GM19238 (cell line): Measurements from ENCODE around the gene PRKAR2B.
A peak's percentile ranks its signal among the peaks of the same experiment; 100 is the strongest.

Experiments
- DNase-seq: peaks from one replicate; pipeline ENCODE4 v3.0.0; 2011; ENCODE audit warnings: low spot score; ENCODE audit not compliant: insufficient read length

The PRKAR2B gene

DNA sequence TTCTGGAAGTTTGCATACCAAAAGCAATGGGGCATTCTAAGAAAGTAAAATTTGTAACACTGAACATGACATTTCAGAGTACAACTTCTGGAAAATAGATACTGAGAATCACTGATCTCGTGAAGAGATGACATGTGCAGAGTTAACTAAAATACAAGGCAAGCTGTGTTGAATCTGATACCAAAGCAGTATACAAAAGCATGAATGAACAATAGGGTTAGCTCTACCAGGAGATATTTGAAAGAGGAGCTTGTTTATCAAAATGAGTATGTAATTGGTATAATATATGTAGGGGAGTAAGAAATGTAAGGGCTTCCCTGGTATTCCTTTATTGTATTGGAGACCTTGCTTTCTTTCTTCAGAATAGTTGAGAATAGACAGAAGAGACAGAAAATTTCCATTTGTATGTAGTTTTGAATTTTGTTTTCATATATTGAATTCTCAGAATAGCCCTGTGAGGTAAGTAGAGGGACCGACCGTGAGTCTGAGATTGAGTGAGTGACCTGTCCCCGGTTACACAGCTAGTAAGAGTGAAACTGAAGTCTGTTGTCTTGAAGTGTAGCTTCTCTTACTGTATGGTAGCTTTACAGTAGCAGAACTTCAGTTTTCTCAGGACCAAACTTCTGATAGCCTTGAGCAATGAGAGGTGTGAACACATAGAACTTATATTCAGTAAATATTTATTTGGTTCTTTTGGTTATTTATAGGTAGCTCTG lies 129.3 kb downstream of the PRKAR2B start:
- peak; percentile 5 for DNase-seq

DNA sequence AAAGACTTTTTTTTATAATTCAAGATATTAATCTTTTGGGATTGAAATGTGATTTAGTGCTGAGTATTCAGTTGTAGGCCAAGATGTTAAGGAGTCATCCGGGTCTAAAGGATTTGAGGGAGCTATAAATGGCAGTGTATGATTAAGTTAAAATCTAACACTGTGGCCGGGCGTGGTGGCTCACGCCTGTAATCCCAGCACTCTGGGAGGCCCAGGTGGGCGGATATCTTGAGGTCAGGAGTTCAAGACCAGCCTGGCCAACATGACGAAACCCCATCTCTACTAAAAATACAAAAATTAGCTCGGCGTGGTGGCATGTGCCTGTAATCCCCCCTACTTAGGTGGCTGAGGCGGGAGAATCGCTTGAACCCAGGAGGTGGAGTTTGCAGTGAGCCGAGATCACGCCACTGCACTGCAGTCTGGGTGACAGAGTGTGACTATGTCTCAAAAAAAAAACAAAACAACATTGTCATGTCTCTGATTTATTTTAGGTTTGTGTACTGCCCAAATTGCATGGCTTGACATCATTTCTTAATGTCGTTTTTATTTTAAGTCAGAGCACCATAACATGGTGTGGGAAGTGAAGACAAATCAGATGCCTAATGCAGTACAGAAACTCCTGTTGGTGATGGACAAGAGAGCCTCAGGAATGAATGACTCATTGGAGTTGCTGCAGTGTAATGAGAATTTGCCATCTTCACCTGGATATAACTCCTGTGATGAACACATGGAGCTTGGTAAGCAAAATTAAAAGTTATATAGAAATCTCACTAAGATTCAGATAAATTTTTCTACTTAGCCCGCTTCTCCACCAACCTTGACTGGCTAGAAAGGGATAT lies 135.0 kb downstream of the PRKAR2B start:
- no peak for DNase-seq

DNA sequence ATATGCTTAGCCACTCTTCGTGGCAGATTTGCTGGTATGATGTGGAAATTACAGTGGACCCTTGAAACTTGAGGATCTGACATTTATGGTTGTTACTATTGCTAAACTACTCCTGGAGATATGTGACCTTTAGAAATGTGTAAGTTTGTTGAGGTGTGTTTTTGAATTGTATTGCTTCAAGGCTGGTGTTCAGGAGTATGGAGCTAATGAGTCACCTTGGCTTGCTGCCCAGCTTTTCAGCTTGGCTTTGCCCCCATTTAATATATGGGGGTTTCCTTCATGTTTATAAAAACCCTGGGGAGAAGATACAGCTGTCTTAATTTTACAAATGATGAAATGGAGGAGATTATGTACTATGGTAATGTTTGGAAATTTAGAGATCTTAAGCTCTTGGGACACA lies 135.9 kb downstream of the PRKAR2B start:
- DNase-seq, result no peak

DNA sequence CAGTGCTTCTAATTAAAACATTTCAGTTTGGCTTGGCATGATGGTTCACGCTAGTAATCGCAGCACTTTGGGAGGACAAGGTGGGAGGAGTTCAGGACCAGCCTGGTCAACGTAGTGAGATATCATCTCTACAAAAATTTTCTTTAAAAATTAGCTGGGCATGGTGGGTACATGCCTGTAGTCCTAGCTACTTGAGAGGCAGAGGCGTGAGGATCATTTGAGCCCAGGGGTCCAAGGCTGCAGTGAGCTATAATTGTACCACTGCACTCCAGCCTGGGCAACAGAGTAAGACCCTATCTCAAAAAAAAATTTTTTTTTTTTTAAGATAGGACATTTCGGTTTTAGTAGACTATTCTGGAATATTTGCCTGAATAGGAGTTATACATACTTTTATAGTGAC lies 136.7 kb downstream of the PRKAR2B start:
- no peak for DNase-seq

DNA sequence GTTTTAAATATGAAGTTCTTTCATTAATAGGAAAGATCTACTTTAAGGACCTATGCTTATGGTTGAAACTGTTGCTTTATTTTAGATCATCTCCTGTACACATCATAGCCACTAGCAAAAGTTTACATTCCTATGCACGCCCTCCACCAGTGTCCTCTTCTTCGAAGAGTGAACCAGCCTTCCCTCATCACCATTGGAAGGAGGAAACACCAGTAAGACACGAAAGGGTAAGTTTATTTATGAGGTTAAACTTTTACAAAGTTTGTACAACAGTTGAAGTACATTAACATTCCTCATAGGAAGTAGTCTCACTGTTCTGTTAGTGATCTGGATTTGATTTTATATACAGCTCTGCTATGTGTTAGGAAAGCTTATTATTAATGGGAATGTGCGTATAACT lies 141.2 kb downstream of the PRKAR2B start:
- no peak for DNase-seq

DNA sequence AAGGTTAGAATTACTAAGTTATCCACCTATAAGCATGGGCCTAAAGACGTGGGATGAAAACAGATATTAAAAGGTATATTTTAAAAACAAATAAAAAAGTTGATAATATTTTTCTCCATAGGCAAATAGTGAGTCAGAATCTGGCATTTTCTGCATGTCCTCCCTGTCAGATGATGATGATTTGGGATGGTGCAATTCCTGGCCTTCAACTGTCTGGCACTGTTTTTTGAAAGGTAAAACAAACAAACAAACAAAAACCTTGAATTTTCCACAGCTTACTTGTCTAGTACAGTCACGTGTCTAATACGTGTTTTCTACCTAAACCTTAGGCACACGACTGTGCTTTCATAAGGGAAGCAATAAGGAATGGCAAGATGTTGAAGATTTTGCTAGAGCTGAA lies 141.7 kb downstream of the PRKAR2B start:
- no peak for DNase-seq

DNA sequence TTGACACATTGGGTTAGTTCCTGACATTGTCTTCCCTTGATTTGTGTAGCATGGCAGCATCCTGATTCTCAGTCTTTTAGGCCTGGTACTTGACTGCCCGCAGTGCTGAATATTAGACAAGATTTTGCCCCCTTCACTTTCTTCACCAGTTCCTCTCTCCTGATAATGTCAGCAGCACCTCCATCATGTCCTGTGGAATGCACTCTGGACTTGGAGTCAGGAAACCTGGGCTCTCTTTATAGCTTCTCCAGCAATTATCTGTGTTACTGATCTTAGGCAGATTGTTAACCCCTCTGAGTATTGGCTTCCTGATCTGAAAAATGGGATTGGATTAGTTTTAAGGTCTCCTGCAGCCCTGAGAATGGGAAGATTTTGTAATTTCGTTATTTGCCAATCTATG lies 143.3 kb downstream of the PRKAR2B start:
- no peak for DNase-seq

DNA sequence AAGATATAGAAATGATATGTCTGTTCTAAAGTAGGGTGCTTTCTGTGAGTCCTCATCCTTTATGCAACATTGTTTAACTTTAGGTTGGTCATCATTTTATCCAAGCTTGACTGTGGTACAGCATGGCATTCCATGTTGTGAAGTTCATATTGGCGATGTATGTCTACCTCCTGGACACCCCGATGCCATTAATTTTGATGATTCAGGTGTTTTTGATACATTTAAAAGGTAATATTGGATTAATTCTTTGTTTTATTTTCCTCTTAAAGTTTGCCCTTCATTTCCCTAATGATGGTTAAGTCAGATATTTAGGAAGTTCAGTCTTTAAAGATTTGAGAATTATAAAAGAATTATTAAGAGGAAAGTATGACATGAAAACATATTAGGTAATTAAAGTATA lies 145.6 kb downstream of the PRKAR2B start:
- DNase-seq, result no peak

DNA sequence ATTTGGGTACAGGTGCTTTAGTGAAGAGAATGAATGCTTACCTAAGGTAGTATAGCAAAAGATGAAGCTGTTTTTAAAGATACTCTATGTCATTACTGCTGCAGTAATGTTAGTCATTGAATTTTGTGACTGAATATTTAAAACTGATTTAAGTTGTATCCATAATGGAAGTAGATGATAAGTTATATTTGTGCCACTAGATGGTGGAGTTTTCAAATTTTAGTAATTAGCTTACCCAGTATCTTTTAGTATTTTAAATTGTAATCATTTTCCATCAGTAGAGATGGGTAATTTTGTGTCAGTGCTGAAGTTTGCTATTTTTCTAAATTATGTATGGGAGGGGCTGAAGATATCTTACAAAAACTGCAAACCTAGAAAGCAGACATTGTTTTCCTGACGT lies 149.5 kb downstream of the PRKAR2B start:
- DNase-seq, result no peak

DNA sequence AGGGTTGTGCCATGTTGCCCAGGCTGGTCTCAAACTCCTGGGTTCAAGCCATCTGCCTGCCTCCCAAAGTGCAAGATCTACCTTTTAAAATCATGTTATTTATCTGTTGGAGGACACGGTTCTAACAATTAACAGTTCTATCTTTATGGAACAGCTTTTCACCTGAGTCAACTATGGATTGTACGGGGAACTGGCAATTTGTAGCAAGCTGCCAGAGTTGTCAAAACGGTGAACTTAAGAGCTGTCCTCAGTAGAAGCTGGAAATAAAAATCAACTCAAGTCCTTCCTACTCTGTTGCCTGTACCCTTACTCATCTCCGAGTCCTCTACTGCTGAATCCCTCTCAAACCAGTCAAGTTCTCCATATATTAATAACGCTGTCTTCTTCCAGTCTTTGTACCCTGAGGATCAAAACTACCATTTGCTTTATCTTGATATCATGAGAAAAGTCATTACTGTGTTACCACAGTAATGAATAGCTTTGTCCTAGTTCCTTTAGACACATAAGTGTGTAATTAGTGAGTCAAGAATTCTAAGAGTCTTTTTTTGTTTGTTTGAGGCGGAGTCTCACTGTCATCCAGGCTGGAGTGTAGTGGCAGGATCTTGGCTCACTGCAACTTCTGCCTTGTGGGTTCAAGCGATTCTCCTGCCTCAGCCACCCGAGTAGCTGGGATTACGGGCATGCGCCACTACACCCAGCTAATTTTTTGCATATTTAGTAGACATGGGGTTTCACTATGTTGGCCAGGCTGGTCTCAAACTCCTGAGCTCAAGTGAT lies 152.5 kb downstream of the PRKAR2B start:
- DNase-seq, result no peak

DNA sequence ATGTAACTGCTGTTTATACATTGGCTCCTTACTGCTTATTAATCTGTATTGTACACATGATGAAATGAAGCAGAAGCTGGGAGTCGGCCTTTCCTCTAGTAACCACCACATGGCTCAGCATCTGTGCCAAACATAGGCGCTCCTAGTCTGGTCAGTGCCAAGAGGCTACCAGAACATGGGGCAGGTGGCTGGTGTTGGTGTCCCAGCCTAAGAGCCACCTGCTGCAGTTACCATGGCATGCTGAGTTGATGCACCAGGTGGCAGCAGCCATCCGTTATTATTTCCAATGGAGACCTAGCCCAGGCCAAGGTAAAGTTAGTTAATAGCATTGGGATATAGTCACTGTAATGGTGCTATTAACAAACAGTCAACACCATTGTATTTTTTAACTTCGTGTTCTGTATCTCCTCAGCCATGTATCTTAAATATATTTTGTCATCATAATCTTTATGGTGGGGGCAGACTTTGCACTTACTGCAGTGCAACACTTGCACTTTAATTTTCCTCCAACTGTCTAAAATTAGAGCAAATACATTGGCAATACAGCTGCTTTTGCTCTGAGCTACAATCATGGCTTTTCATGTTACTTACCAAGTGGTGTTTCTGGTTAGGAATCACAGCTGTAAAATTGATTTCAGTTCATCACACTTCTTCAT lies 157.4 kb downstream of the PRKAR2B start:
- DNase-seq, result peak; percentile 7

DNA sequence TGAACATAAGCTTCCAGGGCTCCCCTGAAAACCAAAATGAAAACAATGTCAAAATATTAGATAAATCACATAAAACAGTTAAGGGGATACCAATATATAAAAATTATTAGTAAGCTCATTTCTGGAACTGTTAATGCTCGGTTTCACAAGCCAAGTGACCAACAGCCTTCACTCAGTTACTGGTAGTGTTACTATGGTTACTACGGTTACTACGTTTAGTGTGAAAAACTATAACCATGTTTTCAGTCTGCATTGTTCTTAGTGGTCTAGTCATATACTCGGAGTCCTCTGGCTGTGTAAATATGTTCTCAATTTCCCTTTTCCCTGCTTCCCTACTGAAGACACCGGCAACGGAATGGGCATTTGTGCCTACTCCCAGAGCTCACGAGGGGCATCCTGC lies 159.1 kb downstream of the PRKAR2B start:
- DNase-seq, result no peak

DNA sequence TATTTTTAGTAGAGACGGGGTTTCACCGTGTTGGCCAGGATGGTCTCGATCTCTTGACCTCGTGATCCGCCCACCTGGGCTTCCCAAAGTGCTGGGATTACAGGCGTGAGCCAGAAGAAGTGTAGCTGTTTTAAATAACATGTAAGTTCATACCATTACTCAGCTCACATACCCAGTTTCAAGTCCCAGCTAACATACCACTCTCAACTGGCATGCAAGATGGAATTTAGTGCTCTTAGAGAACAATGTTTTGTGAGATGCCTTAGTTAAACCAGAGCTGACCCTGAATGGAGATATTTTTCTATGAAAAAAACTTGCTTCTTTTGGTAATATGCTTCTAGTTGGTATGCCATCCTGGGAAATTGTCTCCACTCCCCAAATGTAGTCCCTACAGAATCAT lies 161.6 kb downstream of the PRKAR2B start:
- no peak for DNase-seq

DNA sequence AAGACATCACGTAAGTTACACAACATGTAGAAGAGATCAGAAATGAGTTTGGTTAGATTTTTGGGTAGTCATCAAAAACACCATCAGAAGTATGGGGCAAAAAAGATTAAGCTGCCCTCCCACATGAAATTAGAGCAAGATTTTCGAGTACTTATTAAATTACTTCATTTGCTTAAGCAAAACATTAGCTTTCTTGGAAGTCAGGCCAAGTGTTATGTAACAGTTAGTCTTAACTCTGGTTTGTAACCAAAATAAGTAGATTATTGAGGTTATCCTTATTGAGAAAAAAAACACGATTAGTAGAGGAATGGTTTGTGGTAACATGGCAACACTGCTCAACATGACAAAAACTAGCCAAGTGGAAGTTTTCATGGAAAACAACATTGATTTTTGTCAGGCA lies 162.2 kb downstream of the PRKAR2B start:
- DNase-seq, result no peak

DNA sequence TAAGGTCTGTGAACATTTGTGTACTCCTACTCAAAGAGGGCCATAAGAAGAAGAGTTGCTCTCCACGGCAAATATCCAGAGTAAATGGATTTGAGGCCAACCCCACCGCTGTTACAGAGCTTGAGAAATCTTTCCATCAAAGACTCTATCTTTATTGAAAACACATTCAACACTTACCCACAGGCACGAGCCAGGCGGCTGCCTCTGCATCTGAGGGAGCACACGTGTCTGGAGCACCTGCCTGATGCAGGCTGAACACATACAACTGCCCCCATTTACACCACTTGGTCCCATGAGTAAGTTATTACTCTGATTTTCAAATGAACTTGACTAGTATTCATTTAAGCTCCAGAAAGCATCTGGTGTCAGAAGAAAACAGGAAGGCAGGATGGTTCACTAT lies 163.0 kb downstream of the PRKAR2B start:
- DNase-seq, result no peak

DNA sequence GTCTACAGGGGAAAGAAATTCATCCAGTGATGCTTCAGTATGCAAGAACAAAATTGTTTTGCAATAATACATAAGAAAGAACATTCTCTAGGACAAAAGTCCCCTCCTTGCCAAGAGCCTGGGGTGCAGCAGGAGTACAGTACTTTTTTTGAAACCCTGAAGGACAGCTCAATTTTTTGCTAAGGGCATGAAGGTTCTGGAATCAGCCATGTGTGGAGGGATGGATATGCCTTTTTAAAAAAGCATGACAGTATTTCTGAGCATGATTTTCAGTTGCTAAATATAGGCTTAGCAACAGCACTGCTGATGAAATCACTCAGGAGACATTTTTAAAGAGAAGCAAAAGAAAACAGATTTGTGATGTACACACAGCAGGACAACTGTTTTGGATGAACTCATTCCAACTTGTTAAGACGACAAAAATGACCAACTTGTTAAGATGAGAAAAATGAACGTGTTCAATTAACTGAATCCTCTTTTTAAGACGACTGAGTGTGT lies 163.6 kb downstream of the PRKAR2B start:
- DNase-seq, result no peak

DNA sequence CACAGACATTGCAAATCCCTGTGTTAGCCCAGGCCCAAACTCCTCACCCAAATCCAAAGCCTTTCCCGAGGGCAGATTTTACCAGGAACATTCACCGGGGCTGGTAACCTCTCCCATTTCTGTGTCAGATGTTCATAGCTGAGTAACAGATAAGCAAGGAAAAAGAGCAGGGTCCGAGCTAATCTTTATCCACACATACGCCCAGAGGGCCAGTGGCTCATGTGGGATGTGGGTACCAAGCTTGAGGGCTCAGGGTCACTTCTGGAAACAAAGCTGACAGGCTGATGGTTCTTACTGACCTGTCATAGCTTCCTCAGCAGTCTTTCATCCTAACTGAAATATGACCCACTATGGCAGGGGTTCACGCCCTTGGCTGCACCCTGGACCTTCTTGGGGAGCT lies 164.1 kb downstream of the PRKAR2B start:
- DNase-seq, result no peak

DNA sequence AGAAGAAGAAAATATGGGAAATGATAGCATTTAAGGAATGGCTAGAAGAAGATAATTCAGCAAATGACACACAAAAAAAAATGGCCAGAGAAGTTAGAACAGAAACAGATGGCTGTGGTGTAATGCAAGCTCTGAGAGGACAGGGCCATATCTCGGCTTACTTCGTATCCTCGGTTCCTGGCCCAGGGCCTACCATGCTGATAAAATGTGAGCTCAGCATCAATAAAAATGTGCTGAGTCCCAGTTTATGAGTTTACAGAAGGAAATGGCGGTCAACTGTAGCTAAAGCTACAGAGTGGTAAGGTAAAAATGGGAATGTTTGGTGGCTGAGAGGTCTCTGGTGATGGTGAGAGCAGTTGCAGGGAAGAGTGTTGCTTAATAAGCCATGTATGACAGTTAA lies 165.1 kb downstream of the PRKAR2B start:
- no peak for DNase-seq

DNA sequence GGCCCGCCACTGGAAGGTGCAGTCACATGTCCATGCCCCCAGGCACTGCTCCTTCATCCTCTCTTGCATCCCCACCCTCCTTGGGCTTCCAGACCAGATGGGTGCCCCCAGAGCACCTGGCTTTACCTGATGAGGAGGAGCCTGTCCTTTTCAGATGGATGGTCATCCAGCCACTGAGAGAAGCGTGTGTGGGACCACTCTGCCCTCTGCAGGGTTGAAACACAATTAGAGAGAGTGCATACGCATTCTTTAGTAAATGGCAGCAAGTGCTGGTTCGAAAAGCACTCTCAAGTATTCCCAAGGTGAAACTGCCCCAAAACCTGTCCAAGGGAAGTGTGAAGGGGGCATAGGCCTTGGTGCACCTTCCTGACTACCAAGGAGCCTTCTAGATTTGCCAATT lies 165.9 kb downstream of the PRKAR2B start:
- DNase-seq, result no peak
